AG09319 (cell line): Measurements from ENCODE around the gene TNN.

ENCODE experiments used
- DNase-seq: peaks from one replicate; pipeline ENCODE4 v3.0.0-alpha.2; 2010; ENCODE audit warnings: low read depth; ENCODE audit errors: extremely low read depth
- TF ChIP-seq, protein P1 (sequence below): IDR thresholded peaks from 2 replicates; pipeline ENCODE4 v1.5.1; 2011; ENCODE audit warnings: low read depth, mild to moderate bottlenecking, inconsistent platforms, low read length, moderate library complexity

The TNN gene

DNA sequence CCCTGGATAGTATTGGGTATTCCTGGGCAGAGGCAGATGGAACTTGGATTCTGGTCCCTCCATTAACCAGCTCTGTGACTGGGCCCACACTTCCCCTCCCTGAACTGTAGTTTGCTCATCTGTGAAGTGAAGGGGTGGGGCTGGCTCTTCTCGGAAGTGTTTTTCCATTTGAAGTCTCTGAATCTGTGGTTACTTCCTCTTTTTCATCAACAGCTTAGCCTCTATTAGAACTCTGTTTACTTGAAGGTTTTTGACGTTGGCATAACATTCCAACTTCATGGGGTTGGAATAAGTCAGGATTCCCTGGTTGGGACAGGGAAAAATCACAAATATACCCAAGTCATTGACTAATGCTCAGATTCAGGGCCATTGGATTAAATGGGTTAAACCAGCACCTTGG lies 121.3 kb downstream of the TNN start:
- DNase-seq, result no peak
- TF ChIP-seq, protein P1, sequence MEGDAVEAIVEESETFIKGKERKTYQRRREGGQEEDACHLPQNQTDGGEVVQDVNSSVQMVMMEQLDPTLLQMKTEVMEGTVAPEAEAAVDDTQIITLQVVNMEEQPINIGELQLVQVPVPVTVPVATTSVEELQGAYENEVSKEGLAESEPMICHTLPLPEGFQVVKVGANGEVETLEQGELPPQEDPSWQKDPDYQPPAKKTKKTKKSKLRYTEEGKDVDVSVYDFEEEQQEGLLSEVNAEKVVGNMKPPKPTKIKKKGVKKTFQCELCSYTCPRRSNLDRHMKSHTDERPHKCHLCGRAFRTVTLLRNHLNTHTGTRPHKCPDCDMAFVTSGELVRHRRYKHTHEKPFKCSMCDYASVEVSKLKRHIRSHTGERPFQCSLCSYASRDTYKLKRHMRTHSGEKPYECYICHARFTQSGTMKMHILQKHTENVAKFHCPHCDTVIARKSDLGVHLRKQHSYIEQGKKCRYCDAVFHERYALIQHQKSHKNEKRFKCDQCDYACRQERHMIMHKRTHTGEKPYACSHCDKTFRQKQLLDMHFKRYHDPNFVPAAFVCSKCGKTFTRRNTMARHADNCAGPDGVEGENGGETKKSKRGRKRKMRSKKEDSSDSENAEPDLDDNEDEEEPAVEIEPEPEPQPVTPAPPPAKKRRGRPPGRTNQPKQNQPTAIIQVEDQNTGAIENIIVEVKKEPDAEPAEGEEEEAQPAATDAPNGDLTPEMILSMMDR, result no peak

DNA sequence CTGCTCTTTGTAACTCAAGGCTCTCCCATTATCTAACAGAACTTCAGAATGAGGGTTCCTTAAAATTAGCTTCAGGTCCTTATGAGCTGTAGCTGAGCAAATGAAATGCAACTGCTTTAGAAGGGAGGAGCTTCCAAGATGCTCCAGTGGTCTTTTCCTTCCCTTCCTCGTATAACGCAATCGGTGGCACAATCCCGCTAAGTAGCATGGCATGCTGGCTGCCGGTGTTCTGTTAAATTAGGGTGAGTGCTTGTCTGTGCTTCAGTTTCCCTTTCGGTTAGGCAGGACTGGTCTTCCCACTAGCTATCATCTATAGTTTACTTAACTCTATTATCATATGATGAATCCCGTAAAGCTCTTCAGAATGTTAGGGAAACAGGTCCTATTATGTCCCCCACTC lies 124.0 kb downstream of the TNN start:
- TF ChIP-seq, protein P1, result no peak
- no peak for DNase-seq

DNA sequence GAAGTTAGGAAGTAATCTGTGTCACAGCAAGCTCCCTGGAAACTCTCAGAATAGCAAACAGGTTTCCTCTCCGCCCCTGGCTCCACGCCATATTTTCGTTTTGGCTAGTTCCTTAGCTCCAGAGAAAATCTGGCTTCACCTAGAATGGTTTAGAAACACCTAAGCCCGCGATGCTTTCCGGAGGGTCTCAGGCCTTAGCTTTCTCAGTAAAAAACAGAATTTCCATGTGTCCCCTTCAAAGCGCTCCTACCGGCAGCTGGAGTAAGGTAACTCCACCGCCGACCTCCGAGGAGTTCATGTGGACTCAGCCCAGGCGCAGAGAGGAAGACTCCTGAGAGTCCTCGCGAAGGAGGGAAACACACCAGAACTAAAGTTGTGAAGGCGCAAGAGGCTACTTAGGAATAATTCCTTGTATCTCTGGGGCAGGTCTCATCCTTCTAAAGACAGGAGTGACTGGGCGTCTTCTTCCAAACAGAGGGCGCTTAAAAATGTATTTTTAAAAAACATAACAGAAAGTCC lies 124.5 kb downstream of the TNN start:
- TF ChIP-seq, protein P1, result no peak; the same call in 1 of the 2 replicates
- no peak for DNase-seq

DNA sequence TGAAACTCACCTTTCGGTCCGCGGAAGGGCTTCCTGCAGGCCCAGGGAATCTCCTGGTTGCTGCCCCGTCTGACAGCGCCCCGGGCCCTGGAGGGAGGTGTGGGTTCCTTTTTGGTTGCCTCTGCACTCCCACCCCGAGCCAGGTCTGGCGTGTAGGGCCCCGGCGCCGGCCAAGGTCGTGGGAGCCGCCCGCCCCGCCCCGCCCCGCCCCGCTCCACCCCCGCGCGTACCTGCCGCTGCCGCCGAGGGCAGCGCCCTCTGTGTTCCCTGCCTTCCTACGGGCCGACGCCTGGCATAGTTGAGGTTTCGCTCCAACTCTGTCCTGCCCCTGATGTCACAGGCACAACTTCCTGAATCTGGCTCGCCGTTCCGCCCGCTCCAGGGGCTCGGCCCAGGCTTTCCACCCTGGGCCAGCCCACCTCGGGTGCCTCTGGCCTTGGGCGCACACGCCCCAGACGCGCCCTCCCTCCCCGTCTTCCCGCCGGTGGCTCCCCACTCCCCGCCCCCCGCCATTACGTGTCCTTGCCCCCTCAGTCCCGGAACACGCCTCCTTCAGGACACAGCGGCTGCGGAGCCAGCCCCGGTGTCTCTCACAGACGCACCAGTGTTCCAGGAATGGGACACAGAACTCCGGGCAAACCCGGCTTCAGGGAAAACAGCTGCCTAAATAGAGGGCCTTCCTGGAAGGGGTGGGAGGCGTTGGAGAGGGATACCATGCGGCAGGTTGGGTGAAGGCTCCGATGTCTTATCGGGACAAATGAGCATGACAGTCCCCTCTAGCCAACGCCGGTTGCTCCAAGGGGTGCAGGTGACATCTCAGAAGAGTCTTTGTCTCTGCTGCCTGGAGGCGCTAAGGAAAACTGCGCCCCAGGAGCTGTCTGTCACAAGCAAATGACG lies 125.2 kb downstream of the TNN start, which contains the start of gene KIAA0040:
KIAA0040 (minus strand) TSS at position 147 of the 897 bp plus-strand sequence. CDS start 31,763 bp downstream, outside the sequence.
- DNase-seq, result no peak
- TF ChIP-seq, protein P1, result no peak; the same call in 1 of the 2 replicates

DNA sequence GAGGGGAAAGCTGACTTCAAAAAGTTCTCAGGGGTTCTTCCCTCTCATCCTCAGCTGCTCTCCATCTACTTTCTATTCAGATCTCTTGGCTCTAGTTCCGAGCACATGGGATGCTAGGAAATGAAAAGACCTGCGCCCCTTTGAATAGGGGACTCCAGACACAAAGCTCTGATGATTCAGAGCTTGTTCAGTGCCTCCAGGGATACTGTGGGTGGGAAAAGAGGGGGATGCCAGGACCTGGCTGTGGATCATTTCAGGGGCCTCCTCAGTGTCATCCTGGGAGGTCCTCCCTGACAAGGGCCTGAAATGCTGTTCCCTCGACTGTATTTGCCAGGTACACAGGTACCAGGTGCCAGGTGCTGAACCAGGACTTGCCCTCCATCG lies 125.9 kb downstream of the TNN start:
- TF ChIP-seq, protein P1, result no peak
- DNase-seq, result no peak

DNA sequence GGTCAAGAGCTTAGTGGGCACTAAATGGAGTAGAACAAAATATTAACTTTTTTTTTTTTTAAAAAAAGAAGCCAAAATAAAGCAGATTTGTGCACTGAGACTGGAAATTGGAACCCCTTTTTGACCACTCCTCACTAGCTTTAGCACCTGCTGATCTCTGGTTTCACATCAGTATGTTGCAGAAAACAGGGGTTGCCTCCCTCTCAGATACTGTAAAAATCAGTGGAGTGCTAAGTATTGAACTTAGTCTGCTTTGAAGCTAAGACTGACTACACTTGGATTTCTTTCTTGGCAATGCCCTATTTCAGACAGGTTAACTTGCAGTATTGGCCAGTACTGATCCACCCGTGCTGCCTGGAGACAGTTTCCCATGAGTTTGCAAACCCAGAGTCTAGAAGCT lies 127.6 kb downstream of the TNN start:
- no peak for DNase-seq

More for the DNA sequence above, 127.6 kb downstream of the TNN start:
- TF ChIP-seq, protein P1, result no peak
